ENCODE data around the gene FGFR1OP2. TPM values are rescaled to one million over a fixed set of nuclear protein-coding genes. Genes with fewer than 3 reads are reported as not detected.

Gene FGFR1OP2
- total and polyA plus RNA-seq, 2 of the 8 experiments (the other 6 are each of a cell fraction or from before 2014, with no cell fraction given): 8.8 to 34.4 TPM

- Histone ChIP-seq H3K4ac (replicated peaks; ENCODE audit: insufficient read length, low read depth, low read length) (no peak overlapping the region), H3K79me2 (ENCODE audit: control insufficient read depth in 1 of 2, insufficient read depth in 2 of 2, low read length in 2 of 2) (0 out of 4 replicates have a peak, but pooled peaks cover 0 to 2% of the 10 kb centered on the region in 2 experiments), H3K4me1 (replicated peaks in 1 of 4; ENCODE audit: control insufficient read depth in 3 of 4, insufficient read depth in 4 of 4, low read length in 3 of 4) (no peaks in the 10 kb centered on the region), H2BK12ac (ENCODE audit: low read depth, low read length) (no peak overlapping the region), H2AFZ (ENCODE audit: low read length) (no peak overlapping the region), H2BK5ac (ENCODE audit: low read depth, low read length) (no peak overlapping the region), H3K79me1 (ENCODE audit: low read depth, low read length) (peaks cover 5% of the 10 kb centered on the region; the same call in 1 of the 2 replicates), H3K9me3 (ENCODE audit: insufficient read depth in 2 of 2, low read depth in 1 of 2, low read length in 1 of 2) (no peaks in the 10 kb centered on the region), H3K56ac (replicated peaks; ENCODE audit: insufficient read length, low read depth, low read length) (no peak overlapping the region), H4K20me1 (replicated peaks in 1 of 2; ENCODE audit: control insufficient read depth in 1 of 2, insufficient read depth in 2 of 2, low read length in 2 of 2) (peaks cover 0 to 1% of the 10 kb centered on the region in 2 experiments), H2AK5ac (ENCODE audit: low read depth, low read length) (no peak overlapping the region), H3K9ac (replicated peaks in 1 of 4; ENCODE audit: extremely low read depth in 1 of 4, low read depth in 3 of 4, low read length in 3 of 4) (no peak overlapping the region), H3K23ac (ENCODE audit: insufficient read length) (no peak overlapping the region), H3K14ac (ENCODE audit: insufficient read length) (no peak overlapping the region), H3K36me3 (ENCODE audit: control insufficient read depth in 2 of 4, insufficient read depth in 4 of 4, low read length in 3 of 4) (peaks cover 8 to 30% (median 13%) of the 10 kb centered on the region in 4 experiments; a peak in 7 of 8 replicates), H2BK15ac (ENCODE audit: low read length) (no peak overlapping the region), H4K5ac (ENCODE audit: insufficient read length, low read depth, low read length) (no peak overlapping the region), H3K27me3 (replicated peaks in 1 of 4; ENCODE audit: control insufficient read depth in 3 of 4, extremely low read depth in 1 of 4, insufficient read depth in 3 of 4, low read length in 3 of 4) (no peaks in the 10 kb centered on the region), H2BK20ac (ENCODE audit: low read length) (no peak overlapping the region), H2BK120ac (replicated peaks; ENCODE audit: low read depth, low read length) (no peak overlapping the region), H4K91ac (replicated peaks; ENCODE audit: insufficient read length, low read length) (no peak overlapping the region), H3K27ac (ENCODE audit: low read depth, low read length) (no peak overlapping the region), H3K23me2 (ENCODE audit: low read depth, low read length) (peaks cover 5% of the 10 kb centered on the region; the same call in 1 of the 2 replicates), H3K4me3 (ENCODE audit: extremely low read depth in 1 of 4, insufficient read depth in 2 of 4, low read depth in 3 of 4, low read length in 4 of 4) (no peak overlapping the region), H3K4me2 (ENCODE audit: insufficient read depth in 1 of 2, low read depth in 2 of 2, low read length in 2 of 2) (no peak overlapping the region), H4K8ac (ENCODE audit: extremely low read depth, insufficient read depth, low read length) (no peak overlapping the region), H3K18ac (ENCODE audit: extremely low read depth, low read length) (no peak overlapping the region)
- POLR2A ChIA-PET (ENCODE audit: partially characterized antibody): no interaction called here
- 98% methylated on average over 2 of the region's 2 CpGs; no CpG with 5 or more reads in 1 of the 2 experiments for WGBS, 2 experiments (ENCODE audit: extremely low coverage in 1 of 2, insufficient coverage in 1 of 2, insufficient read length in 1 of 2, insufficient replicate concordance in 2 of 2, low coverage in 1 of 2, low lambda C conversion rate in 2 of 2, missing lambda C conversion rate in 1 of 2)
- FAIRE-seq (no peak), DNase-seq (ENCODE audit: low read depth in 1 of 2, low spot score in 2 of 2) (no peak)
- CTCF ChIA-PET (ENCODE audit: partially characterized antibody): interaction anchor here (1.0 kb wide), 1 partner anchor 9 kb away, joined by 3 read pairs; no protein-coding TSS in a partner anchor
- no peak for TF ChIP-seq JUND (IDR thresholded peaks at IDR 0.05; ENCODE audit: low read length)
- no peak for TF ChIP-seq GABPA (IDR thresholded peaks at IDR 0.05; ENCODE audit: borderline replicate concordance, insufficient read depth, low read length)
- no peak for TF ChIP-seq EP300 (IDR thresholded peaks at IDR 0.05; ENCODE audit: borderline replicate concordance in 1 of 2, low read depth in 2 of 2, low read length in 2 of 2)
- TF ChIP-seq CTCF (IDR thresholded peaks at IDR 0.05; ENCODE audit: control extremely low read depth in 1 of 3, insufficient read depth in 1 of 3, low read depth in 1 of 3, low read length in 3 of 3): no peak
- TF ChIP-seq YY1 (IDR thresholded peaks at IDR 0.05; ENCODE audit: low read depth, low read length): no peak
- no peak for TF ChIP-seq SP4 (IDR thresholded peaks at IDR 0.05; ENCODE audit: low read length)
- no peak for TF ChIP-seq BACH1 (IDR thresholded peaks at IDR 0.05; ENCODE audit: low read length)
- no peak for TF ChIP-seq EZH2 (IDR thresholded peaks at IDR 0.05; ENCODE audit: low read depth, low read length, severe bottlenecking)
- no peak for TF ChIP-seq TBP (IDR thresholded peaks at IDR 0.05; ENCODE audit: low read depth, low read length)
- no peak for TF ChIP-seq EGR1 (IDR thresholded peaks at IDR 0.05; ENCODE audit: borderline replicate concordance, low read depth, low read length)
- TF ChIP-seq SRF (IDR thresholded peaks at IDR 0.05; ENCODE audit: low read depth, low read length): no peak
- TF ChIP-seq CBX8 (IDR thresholded peaks at IDR 0.05; ENCODE audit: borderline replicate concordance, low read depth, low read length): no peak
Observed at GRCh38 chr12:26997003-26997402, 58.7 kb downstream of the FGFR1OP2 start.
